HG03565 (cell line): Measurements from ENCODE around the gene POLR1F.

Experiments
- ATAC-seq: cut with Tn5 transposase; IDR thresholded peaks from one replicate; pipeline ENCODE4 v1.9.1; 2021; ENCODE audit warnings: mild to moderate bottlenecking, moderate library complexity; ENCODE audit not compliant: unreplicated experiment

The POLR1F gene

DNA sequence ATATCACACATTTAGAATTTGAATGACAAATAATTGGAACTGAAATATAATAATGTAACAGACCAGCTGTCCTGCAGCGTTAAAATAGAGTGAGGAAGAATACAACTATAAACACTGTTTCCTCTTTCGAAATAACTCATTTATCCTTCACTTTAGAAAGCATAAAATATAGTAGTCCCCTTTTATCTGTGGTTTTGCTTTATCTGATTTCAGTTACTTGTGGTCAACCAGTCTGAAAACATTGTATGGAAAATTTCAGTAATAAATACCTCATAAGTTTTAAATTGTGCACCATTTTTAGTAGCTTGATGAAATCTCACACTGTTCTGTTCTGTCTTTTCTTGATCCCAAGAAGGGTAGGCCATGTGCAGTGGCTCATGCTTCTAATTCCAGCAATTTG is 31.7 kb downstream of the POLR1F start:
- ATAC-seq, result peak; percentile 89

DNA sequence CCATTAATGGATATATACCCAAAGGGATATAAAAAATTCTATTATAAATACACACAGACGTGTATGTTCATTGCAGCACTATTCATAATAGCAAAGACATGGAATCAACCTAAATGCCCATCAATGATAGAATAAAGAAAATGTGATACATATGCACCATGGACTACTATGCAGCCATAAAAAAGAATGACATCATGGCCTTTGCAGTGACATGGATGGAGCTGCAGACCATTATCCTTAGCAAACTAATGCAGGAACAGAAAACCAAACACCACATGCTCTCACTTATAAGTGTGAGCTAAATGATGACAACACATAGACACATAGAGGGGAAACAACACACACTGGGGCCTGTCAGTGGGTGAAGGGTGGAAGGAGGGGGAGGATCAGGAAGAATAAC is 33.0 kb downstream of the POLR1F start:
- no peak for ATAC-seq

DNA sequence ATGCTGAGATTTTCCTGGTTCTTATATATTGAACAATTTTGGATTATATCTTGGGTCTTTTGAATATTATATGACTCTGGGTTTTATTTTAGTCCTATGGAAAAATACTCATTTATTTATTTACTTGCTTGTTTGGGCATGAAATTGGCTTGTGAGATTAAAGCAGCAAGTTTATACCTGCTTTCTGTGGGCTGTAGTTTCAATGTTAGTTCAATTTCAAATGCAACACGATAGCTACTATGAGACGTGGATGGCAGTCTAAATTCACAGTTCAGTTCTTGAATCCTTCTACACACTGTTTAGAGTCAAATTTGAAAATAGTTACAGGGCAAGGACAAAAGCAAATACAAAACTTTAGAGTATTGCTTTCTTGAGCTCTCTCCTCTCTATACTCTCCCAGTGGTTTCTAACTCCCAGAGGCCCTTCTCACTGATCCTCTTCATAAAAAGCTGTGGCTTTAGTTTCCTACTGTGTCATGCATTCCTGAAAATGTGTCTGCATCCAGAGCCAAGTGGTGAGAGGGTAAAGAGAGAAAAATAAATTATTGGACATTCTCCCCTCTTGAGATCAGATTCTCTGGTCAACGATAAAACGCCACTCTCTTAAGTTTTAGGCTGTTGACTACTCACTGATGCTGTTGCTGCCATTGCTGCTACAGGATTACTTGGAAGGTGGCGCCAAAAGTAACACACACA is 34.4 kb downstream of the POLR1F start:
- ATAC-seq, result no peak

DNA sequence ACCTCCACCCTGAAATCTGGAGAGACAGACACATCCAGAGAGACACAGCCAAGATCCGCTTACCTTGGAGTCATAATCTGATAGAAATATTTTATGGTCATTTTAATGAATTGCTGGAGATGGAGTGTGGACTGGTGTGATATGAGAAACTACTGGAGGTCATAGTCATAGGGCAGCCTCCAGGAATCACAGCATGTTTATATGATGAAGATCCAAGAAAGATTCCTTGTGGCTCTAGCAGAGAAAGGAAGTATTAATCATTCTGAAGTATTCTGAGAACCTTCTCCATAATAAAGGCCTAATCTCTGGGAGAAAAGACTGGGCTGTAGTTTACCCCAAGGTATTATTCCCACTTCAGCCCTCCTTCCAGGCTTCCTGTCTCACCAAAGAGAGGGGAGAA is 38.0 kb downstream of the POLR1F start:
- no peak for ATAC-seq

DNA sequence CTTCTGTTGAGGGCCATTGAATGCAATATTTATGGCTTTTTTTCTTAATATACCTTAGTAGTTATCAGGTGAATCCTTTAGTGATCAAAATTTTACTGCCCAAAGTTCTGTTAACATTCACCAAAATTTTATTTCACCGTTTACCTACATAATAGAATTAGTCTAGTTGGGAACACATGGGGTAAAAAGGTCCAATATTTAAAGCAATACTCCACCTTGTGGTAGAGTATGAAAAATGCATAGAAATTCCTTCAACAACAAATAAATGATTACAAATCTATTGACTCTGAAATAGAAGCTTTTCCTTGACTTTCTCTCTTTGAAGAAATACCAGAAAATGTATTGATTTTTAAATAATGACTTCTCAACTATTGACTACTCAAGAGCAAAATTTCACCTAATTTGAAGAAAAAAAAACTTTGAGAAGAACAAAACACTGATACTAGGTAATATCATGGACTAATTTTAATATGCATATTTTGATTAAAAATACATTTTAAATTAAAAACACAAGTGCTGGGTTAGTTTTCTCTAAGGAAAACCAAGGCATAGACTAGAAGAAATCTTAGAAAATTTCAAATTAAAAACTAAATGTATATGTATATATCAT is 43.3 kb downstream of the POLR1F start:
- ATAC-seq, result peak; percentile 47

DNA sequence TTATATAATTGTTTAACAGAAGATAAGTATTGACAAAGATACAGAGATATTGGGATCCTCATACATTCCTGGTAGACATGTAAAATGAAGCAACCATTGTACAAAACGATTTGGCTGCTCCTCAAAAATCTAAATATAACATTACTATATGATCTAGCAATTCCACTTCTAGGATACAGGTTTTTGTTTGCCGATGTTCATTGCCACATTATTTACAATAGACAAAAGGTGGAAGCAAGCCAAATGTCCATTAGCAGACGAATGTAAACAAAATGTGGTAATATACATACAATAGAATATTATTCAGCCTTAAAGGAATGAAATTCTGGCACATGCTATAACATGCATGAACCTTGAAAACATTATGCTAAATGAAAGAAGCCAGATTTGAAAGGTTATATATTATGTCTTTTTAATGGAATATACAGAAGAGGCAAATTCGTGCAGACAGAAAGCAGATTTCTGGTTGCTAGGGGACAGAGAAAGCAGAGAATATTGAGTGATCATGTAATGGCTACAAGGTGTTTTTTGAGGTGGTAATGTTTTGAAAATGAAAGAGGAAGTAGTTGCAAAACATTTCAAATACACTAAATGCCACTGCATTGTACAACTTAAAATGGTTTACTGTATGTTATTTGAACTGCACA is 44.9 kb downstream of the POLR1F start:
- ATAC-seq, result peak; percentile 97

DNA sequence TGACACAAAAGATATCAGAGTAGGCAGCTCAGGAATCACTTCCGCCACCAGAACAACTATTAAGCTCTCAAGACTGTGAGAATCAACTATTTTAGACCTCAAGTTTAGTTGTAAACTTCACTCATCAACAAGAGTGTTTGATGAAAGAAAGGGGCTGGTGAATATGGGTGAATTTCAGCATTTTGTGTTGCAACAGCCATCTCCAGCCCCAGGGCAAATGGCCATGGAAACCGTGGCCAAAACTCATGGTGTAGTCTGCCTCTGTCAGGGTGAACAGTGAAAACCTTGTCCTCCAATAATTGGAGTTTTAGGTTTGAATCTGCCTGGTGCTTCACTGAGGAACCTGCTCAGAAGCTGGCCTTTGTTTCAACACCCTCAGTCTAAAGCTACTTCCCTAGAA is 60.0 kb downstream of the POLR1F start:
- no peak for ATAC-seq
